ENCODE measurements around the gene NAA80.
A peak's percentile ranks its signal among the peaks of the same experiment; 100 is the strongest.

NAA80 gene, protein sequence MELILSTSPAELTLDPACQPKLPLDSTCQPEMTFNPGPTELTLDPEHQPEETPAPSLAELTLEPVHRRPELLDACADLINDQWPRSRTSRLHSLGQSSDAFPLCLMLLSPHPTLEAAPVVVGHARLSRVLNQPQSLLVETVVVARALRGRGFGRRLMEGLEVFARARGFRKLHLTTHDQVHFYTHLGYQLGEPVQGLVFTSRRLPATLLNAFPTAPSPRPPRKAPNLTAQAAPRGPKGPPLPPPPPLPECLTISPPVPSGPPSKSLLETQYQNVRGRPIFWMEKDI

DNA sequence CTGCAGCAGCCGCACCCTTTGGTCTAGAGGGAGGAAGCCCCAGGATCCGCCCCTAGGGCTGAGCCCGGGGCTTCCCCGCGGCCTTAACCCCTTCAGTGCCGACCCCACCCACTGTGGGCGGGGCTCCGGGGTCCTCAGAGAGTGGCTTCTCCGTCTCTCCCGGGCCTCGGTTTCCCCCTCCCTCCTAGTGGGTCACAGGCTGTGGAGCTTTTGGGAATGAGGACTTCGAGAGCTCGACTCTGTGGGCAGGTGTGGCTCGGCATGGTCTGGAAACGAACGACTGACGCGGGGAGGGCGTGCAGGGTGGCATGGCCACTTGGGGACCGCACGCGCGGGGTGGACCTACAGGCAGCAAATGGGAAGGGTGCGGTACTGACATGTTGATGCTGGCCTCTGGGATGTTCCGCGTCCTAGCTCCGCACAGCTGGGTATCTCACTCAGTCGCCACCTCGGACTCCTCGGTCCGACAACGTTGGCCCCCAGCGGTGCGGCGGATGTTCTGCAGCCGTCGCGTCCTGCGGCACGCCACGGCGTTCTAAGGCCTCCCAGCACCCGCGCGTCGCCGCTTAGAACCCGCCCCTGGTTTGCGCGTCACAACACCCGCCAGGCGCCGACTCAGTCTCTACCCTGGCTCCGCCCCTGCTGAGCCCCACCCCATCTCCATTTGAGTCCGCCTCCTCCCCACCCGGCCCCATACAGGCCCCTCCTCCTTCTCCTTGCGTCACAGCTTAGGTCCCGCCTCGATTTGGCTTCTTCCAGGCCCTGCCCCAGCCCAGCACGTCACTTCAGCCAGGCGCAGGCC lies at the start of gene NAA80, which contains the start of gene HYAL3:
NAA80 (minus strand) TSS at position 570 of the 802 bp plus-strand sequence. CDS start 1,942 bp downstream, outside the sequence.
HYAL3 (minus strand) TSS at position 570 of the 802 bp plus-strand sequence. CDS start 3,803 bp downstream, outside the sequence.
- peak; percentile 87 for FAIRE-seq

DNA sequence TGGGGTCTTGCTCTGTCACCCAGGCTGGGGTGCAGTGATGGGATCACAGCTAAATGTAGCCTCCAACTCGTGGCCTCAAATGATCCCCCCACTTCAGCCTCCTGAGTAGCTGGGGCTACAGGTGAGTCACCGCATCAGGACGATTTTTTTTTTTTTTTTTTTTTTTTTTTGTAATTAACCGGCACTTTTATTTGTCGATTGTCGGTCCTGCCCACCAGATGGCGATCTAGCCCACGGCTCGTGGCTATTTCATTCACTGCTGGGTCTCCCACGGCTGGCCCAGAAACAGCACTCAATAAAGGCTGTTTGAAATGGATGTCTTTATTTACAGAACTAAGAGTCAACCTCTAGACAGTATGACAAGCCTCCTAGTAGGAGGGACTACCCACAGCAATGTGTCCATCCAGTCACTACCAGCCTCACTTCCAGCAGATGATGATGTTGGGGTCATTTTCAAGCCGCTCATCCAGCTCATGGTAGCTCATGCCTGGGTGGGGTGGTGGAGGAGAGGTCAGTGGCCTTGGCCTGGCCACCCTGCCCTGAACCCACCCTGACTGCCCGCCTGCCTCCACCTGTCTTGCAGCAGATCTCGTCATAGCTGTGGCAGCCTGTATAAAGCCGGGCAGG lies 48.1 kb upstream of the NAA80 start:
- DNase-seq (ENCODE audit: low spot score) (peak; percentile 46), FAIRE-seq (peak; percentile 47)

More for the DNA sequence above, at the start of gene NAA80, which contains the start of gene HYAL3:
- DNase-seq (ENCODE audit: low spot score): peak; percentile 96

DNA sequence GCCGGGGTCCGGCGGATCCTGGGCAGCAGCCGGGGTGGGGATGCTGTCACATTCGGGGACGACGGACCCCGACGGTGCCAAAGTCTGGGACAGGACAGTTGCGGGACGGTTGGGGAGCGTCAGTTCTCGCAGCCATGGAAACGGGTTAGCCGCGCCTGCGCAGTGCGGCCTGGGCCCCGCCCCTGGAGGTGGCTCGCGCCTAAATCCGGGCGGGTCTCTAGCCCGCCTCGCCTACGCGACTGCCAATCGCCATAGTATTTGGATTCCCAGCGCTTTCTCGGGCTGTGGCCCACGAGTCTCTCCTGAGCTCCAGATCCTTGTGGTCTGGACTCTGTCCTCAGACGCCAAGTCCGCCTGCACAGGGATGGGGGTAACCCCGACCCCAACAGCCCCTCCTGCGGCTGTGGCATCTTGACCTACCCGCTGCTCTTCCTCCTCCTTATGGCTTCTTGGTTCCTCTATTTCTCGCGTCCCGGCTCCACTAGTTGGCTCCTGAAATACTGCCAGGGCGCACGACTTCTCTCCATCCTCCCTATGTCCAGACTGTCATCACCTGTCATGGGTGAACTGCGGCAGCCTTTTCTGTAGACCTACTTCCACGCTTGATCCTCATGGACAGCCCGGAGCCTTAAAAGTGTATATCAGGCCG lies 46.5 kb upstream of the NAA80 start, which contains the start of gene ZMYND10:
ZMYND10 (minus strand) TSS at position 147 of the 649 bp plus-strand sequence. CDS start 153 bp downstream, outside the sequence.
- DNase-seq (ENCODE audit: low spot score) (no peak), FAIRE-seq (no peak)

DNA sequence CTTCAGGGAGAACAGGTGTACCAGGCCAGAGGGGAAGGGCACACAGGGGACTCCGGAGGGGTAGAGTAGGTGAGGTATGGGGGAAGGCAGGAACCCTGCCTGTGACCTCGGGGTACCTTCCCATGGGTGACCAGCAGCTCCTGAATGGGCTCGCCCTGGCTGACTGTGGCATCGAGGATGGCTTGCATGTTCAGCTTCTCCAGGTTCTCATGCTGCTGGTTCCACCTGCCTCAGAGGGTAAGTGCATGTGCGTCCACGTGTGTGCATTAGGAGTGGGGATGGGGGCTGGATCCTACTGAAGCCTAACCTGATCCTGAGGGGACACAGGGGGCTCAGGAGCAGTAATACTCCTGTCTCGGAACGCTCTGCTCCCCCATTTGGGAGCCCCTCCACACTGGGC lies 45.8 kb upstream of the NAA80 start:
- FAIRE-seq: no peak
- no peak for DNase-seq (ENCODE audit: low spot score)

GRCh38 chr3:50342813-50343633 lies 43.8 kb upstream of the NAA80 start:
- FAIRE-seq: no peak

GRCh38 chr3:50341996-50342650 lies 42.9 kb upstream of the NAA80 start:
- DNase-seq (ENCODE audit: low spot score): no peak
- FAIRE-seq: no peak

More at GRCh38 chr3:50342813-50343633, 43.8 kb upstream of the NAA80 start:
- DNase-seq (ENCODE audit: low spot score): no peak

- DNase-seq (ENCODE audit: low spot score) (no peak), FAIRE-seq (no peak)
These were observed 42.3 kb upstream of the NAA80 start for GRCh38 chr3:50341537-50341936.

DNA sequence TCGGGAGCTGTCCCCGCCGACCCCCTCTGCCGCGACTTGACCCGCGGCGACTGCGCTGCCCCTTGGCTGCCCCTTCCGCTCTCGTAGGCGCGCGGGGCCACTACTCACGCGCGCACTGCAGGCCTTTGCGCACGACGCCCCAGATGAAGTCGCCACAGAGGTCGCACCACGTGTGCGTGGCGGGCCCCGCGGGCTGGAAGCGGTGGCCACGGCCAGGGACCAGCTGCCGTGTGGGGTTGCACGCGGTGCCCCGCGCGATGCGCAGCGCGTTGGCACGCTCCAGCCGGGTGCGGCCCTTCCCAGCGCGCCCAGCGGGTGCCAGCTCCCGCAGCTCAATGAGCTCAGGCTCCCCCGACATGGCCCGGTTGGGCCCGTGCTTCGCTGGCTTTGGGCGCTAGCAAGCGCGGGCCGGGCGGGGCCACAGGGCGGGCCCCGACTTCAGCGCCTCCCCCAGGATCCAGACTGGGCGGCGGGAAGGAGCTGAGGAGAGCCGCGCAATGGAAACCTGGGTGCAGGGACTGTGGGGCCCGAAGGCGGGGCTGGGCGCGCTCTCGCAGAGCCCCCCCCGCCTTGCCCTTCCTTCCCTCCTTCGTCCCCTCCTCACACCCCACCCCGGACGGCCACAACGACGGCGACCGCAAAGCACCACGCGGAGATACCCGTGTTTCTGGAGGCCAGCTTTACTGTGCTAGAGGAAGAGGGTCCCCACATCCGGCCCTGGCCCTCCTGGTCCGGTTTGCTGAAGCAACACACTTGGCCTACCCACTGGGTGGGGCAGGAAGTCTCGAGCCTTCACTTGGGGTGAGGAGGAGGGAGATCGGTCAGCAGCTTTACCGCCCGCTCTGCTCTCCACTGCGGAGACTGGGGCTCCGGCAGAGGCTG lies 41.5 kb upstream of the NAA80 start, which contains the start of gene RASSF1:
RASSF1 (minus strand) TSS at position 389 of the 882 bp plus-strand sequence; CDS start at position 358, 31 bp downstream.
- FAIRE-seq (no peak), DNase-seq (ENCODE audit: low spot score) (no peak)

GRCh38 chr3:50340147-50340447 lies 40.9 kb upstream of the NAA80 start:
- DNase-seq (ENCODE audit: low spot score) (no peak), FAIRE-seq (no peak)

- no peak for DNase-seq (ENCODE audit: low spot score)
- no peak for FAIRE-seq
These were observed 40.4 kb upstream of the NAA80 start for GRCh38 chr3:50339485-50340146.

- DNase-seq (ENCODE audit: low spot score) (no peak), FAIRE-seq (no peak)
These were observed 39.8 kb upstream of the NAA80 start for GRCh38 chr3:50338965-50339364.

GRCh38 chr3:50337175-50337861 lies 38.1 kb upstream of the NAA80 start:
- peak; percentile 84 for FAIRE-seq
- peak; percentile 97 for DNase-seq (ENCODE audit: low spot score)

DNA sequence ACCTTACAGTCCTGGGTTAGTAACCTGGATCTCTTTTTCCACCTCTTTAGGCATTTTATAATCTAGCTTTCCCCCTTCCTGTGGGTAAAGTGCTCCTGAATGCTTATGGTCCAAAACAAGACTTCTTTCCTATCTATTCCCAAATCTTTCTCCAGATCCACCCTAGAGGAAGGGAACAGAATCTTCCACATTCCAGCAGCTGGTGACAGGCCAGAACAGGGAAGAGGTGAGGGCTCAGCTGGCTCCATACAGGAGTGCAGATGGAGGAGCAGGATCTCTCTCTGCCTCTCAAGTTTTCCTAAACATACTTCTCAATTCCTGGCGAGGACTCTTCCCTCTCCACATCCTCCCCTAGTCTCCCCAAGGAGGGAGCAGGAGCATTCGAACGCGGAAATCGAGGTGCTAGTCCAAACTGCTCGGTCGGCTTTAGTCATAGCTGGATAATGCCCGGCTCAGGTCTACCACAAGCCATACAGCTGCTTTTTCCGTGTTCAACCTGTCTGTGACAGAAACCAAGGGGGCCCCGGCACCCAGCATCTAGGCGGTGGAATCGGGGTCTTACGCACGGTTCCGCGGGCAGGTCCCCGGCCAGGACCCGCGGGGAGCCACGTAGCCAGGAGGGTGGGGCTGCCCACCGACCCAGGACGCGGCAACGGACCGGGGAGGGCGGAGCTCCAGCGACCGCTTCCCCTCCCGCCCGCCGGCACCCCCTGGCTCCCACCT lies 37.4 kb upstream of the NAA80 start:
- DNase-seq (ENCODE audit: low spot score) (no peak), FAIRE-seq (no peak)

DNA sequence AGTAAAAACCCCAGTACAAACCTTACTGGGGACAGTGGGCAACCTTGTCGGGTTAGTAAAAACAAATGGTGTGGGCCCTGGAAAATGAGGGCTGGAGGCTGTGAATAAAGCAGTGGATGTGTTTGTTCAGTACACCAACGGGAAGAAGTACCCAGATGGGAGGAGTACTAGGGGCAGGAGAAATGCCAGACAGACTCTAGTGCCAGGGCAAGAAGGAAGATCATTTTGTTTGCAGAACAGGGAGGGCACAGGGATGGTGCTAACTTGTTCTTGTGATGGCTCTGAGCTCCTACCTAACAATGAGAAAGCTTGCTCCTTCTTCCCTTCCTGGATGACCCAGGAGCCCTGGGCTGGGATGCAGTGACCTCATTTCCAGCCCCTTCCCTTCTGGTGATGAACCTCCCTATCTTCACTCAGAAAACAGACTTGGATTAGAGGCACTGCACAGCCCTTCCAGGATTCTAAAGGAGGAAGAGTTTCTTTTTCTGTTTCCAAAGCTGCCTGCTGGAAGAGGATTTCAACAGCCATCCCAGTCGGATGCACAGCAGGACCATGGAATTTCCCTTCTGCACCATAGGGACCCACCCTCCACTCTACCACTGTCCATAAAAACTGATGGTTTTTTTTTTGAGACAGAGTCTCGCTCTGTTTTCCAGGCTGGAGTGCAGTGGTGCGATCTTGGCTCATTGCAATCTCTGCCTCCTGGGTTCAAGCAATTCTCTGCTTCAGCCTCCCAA lies 35.3 kb upstream of the NAA80 start:
- FAIRE-seq: no peak
- no peak for DNase-seq (ENCODE audit: low spot score)

DNA sequence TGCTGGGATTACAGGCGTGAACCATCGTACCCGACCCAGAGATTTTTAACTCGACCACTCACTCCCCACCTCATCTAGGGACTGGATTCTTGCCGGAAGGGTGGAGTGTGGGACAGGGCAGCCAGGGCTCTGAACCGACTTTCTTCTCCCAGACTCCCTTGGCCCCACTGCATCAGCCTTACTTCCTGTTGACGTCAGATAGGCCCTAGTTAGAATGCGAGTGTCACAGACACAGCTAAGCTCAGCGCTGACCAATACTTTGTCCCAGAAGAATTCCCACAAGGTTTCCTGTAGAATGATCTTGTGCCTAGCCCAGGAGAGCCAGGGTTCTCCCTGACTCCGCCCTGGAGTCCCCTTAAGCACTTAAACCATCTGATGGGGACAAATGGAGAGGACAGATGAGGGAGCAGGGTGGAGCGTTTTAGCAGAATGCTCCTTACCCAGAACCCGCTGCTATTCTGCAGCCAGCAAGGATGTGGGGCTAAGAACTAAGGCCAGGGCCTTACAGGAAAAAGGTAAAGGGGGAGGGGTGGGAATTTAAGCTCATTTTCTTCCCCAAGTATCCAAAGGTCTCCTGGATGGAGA lies 34.6 kb upstream of the NAA80 start:
- DNase-seq (ENCODE audit: low spot score) (no peak), FAIRE-seq (no peak)

- no peak for DNase-seq (ENCODE audit: low spot score)
- no peak for FAIRE-seq
These were observed 32.2 kb upstream of the NAA80 start for GRCh38 chr3:50331364-50331907.

Data from RCC 7860 (cell line).